Islet precursor cell (in vitro differentiated cells): ENCODE measurements around the gene HUS1B.

ENCODE experiments used
- DNase-seq: peaks from one replicate; pipeline ENCODE4 v3.0.0-alpha.2; 2018

HUS1B gene

GRCh38 chr6:620166-620565 lies 36.7 kb downstream of the HUS1B start:
- no peak for DNase-seq

DNA sequence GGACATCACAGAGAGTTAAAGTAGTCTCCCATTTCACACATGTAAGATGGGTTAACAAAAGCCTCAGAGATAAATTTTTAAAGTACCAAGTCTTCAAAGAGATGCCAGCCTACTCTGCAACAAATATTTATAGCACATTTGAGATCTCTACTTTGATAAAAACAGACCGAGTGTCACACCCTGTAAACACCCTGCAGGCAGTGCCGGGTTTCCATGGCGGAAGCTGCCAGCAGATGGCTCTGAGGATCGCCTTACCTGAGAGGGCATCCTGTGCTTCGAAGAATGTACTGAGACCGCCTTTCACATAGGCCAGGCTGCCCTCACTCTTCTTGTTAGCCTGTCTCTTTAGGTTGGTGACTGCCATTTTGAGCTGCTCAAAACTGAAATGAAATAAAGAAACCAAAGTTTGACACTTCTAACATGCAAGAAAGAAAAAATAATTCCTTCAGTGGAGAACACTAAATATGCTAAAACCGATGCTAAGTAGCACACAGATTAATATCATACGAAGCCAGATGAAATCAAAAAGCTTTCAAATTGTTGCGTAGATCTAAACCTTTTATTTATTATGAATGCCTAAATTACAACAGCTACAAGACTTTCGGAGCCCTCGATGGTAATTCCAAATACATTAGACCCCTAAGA lies 39.3 kb downstream of the HUS1B start:
- DNase-seq, result peak; percentile 65

DNA sequence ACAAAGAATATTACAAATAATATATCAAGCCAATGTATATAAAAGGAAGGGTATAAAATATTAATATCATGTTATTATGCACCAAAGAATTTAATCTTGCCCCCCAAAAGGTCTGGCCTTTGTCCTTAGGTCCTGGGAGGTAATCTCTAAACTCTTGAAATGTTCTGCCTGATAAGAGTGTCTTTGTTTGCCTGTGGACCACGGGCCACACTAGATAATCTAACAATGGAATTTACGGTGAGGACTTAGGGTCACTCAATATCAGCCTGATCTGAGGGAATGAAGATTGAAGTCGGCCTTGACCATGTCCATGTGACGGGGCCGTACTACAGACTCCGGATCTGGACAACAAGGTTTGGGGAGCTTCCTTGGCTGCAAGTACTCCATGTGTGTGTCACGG lies 42.9 kb downstream of the HUS1B start:
- no peak for DNase-seq

GRCh38 chr6:611928-612327 lies 45.0 kb downstream of the HUS1B start:
- DNase-seq, result no peak

- no peak for DNase-seq
These were observed 46.0 kb downstream of the HUS1B start for GRCh38 chr6:610882-611281.

DNA sequence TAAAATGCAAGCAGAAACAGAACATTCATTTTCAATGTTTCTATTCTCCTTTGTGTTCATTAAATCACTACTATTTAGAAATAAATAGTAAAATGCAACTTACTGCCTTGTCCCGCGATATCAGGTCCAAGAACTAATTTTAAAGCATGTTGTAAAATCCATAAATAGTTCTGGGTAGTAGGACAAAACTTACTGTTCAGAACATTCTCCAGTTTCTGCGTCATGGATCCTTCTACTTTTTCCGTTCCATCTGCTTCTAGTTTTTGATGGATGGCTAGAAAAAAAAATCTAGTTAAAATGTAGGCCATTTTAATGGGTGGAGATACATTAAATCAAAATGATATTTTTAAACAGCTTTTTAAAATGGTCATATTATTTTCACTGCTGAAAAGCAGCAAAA lies 47.0 kb downstream of the HUS1B start:
- no peak for DNase-seq

DNA sequence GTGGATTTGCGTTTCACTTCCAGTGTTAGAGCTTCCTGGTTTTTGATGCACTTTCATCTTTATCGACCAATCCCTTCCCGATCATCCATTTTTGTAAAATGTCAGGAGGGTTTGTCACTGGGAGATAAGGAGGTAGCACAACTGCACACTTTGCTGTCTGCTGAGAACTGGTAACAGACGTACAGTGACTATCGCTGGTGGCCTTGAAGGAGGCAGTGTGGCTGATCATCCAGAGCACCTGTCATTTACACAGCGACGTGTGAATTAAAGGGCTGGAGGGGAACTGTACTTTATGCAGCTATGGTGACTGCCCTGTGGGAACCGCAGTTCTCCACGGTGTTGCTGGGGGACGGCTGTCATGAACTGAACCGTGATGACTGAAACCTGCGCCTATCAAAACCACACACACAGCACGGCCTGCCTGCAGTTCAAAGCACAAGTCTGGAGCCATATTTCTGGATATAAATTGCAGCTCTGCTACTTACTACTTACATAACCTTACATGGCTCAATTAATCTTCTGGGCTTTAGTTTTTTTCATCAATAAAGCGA lies 50.0 kb downstream of the HUS1B start:
- no peak for DNase-seq
